Measurements from ENCODE around the gene PARD3B.

Gene PARD3B

GRCh38 chr2:204842661-204843485, 297.6 kb downstream of the PARD3B start:
- CTCF ChIA-PET: interaction anchor here (0.5 kb wide), 1 partner anchor 615 kb away, joined by 3 read pairs; no protein-coding TSS in a partner anchor
- POLR2A ChIA-PET (ENCODE audit: low non-redundant PET): no interaction called here
- TF ChIP-seq, protein P1, sequence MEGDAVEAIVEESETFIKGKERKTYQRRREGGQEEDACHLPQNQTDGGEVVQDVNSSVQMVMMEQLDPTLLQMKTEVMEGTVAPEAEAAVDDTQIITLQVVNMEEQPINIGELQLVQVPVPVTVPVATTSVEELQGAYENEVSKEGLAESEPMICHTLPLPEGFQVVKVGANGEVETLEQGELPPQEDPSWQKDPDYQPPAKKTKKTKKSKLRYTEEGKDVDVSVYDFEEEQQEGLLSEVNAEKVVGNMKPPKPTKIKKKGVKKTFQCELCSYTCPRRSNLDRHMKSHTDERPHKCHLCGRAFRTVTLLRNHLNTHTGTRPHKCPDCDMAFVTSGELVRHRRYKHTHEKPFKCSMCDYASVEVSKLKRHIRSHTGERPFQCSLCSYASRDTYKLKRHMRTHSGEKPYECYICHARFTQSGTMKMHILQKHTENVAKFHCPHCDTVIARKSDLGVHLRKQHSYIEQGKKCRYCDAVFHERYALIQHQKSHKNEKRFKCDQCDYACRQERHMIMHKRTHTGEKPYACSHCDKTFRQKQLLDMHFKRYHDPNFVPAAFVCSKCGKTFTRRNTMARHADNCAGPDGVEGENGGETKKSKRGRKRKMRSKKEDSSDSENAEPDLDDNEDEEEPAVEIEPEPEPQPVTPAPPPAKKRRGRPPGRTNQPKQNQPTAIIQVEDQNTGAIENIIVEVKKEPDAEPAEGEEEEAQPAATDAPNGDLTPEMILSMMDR (conservative IDR thresholded peaks at IDR 0.05; ENCODE audit: low read depth): no peak
- H3K27ac ChIP-seq: peak overlapping the region; percentile 65
- DNase-seq (ENCODE audit: low spot score): peak; percentile 73

GRCh38 chr2:204846471-204846870, 301.2 kb downstream of the PARD3B start:
- POLR2A ChIA-PET (ENCODE audit: low non-redundant PET): no interaction called here
- TF ChIP-seq, protein P1 (conservative IDR thresholded peaks at IDR 0.05; ENCODE audit: low read depth): no peak
- DNase-seq (ENCODE audit: low spot score): no peak
- no peak overlapping the region for H3K27ac ChIP-seq
- CTCF ChIA-PET: interaction anchor here (0.6 kb wide), 2 partner anchors 1001 to 1121 kb away, joined by 3 to 4 read pairs; no protein-coding TSS in a partner anchor

GRCh38 chr2:204849892-204850291, 304.6 kb downstream of the PARD3B start:
- POLR2A ChIA-PET (ENCODE audit: low non-redundant PET): no interaction called here
- TF ChIP-seq, protein P1 (conservative IDR thresholded peaks at IDR 0.05; ENCODE audit: low read depth): no peak
- no peak overlapping the region for H3K27ac ChIP-seq
- CTCF ChIA-PET: interaction anchor here (0.6 to 0.7 kb wide), 2 partner anchors 8 to 449 kb away, joined by 3 to 4 read pairs; no protein-coding TSS in a partner anchor
- DNase-seq (ENCODE audit: low spot score): peak; percentile 30

DNA sequence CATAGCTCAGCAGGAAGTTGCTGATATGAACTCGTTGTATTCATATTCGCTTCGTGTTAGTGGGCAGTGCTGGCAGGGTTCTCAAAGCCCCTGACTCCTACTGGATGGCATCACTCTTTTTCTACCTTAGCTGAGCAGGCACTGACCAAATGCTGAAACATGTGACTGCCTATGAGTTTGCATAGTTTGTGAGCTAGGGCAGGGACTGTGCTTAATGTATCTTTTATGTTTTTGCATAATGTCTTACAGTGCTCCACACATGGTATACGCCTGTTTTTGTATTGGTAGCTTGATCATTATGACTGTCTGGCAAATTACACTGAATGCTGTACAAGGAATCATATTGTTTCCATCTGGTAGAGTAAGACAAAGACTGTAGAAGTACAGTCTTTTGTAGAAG, 305.3 kb downstream of the PARD3B start:
- no peak for DNase-seq (ENCODE audit: low spot score)
- H3K27ac ChIP-seq: no peak overlapping the region
- CTCF ChIA-PET: no interaction called here
- TF ChIP-seq, protein P1 (conservative IDR thresholded peaks at IDR 0.05; ENCODE audit: low read depth): no peak
- POLR2A ChIA-PET (ENCODE audit: low non-redundant PET): interaction anchor here (0.6 kb wide), 1 partner anchor 373 kb away, joined by 4 read pairs; no protein-coding TSS in a partner anchor

DNA sequence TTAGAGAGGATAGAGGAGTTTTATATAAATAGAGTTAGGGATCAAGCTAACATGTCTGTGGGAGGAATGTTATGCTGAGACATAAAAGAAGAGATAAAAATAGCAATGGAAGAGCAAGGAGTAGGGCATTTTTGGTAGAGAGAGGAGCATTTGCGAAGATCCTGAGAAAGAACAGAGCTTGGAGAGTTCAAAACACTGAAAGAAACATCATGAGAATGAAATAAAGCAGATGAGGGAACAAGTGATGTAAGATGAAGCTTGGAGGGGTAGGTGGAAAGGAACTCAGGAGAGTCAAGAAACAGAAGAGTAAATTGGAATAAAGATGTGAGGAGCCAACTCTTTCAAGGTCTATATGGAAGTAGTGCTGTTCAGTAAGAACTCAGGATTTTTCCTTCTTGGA, 308.6 kb downstream of the PARD3B start:
- H3K27ac ChIP-seq: no peak overlapping the region
- TF ChIP-seq, protein P1 (conservative IDR thresholded peaks at IDR 0.05; ENCODE audit: low read depth): no peak
- CTCF ChIA-PET: interaction anchor here (0.5 to 1.1 kb wide), 3 partner anchors 17 to 971 kb away, joined by 3 to 4 read pairs (median 3); no protein-coding TSS in a partner anchor
- POLR2A ChIA-PET (ENCODE audit: low non-redundant PET): no interaction called here
- no peak for DNase-seq (ENCODE audit: low spot score)

DNA sequence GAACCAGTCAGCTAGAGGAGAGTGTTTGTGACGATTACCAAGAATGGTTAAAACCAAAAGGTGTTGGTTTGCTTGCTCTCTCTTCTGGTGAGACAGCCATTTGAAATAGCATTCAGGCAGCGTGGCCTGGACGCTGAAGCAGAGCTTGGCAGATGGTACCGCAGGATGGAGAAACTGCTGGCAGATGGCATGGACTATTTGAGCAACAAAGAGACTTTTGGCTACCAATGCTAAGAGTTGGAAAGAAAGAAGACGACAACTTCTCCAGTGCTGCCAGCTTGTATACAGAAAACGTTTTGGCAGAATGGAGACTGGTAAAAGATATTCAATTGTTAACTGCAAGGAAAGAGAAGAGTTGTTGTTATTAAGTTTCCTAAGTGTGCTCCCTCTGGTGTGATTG, 315.0 kb downstream of the PARD3B start:
- ChIA-PET CTCF (interaction anchor here (0.7 kb wide), 2 partner anchors 201 to 446 kb away, joined by 3 read pairs; no protein-coding TSS in a partner anchor), POLR2A (ENCODE audit: low non-redundant PET) (no interaction called here)
- no peak for DNase-seq (ENCODE audit: low spot score)

More for the DNA sequence above, 315.0 kb downstream of the PARD3B start:
- TF ChIP-seq, protein P1 (conservative IDR thresholded peaks at IDR 0.05; ENCODE audit: low read depth): no peak
- no peak overlapping the region for H3K27ac ChIP-seq

Data from RWPE1 (cell line).